Ovary (tissue), 9 donors: ENCODE measurements around the gene CACFD1. TPM values are rescaled to one million over a fixed set of nuclear protein-coding genes. Genes with fewer than 3 reads are reported as not detected.
A peak's percentile ranks its signal among the peaks of the same experiment; 100 is the strongest.

Experiments
- DNase-seq, 5 donors: peaks; one replicate each; pipeline ENCODE4 v3.0.0-alpha.2; 2019 to 2020
- H3K27ac ChIP-seq, 2 donors: fragments of 200-600 bp; one replicate each; pipeline versions ENCODE4 v1.5.1 to v1.8.0; 2019 to 2022
- H3K27me3 ChIP-seq: fragments of 200-600 bp; one replicate; pipeline ENCODE4 v1.8.0; 2022
- H3K36me3 ChIP-seq: fragments of 200-600 bp; sonication (generic); one replicate; pipeline ENCODE4 v1.5.1; 2019
- H3K4me1 ChIP-seq: one replicate; pipeline ENCODE4 v1.8.1; 2013; ENCODE audit warnings: mild to moderate bottlenecking, moderate library complexity; ENCODE audit not compliant: insufficient read depth
- H3K4me3 ChIP-seq: fragments of 200-600 bp; sonication (generic); one replicate; pipeline ENCODE4 v1.5.1; 2017
- H3K9me3 ChIP-seq, 2 donors: fragments of 200-600 bp in 1 of 2; sonication (generic) in 1 of 2; one replicate each; pipeline versions ENCODE4 v1.5.1 to v1.8.1; 2013 to 2019; ENCODE audit warnings: mild to moderate bottlenecking in 1 of 2, moderate library complexity in 1 of 2
- CTCF ChIP-seq, 3 donors: fragments of 450-650 bp in 2 of 3; fragments of 200-600 bp in 1 of 3; IDR thresholded peaks; one replicate each; pipeline versions ENCODE4 v1.5.1 to v1.8.0; 2016 to 2022; ENCODE audit warnings: antibody characterized with exemption in 3 of 3, mild to moderate bottlenecking in 1 of 3
- EP300 ChIP-seq: sonication (generic); formaldehyde crosslinking; IDR thresholded peaks from one replicate; pipeline ENCODE4 v1.6.1; 2017; ENCODE audit warnings: antibody characterized with exemption
- POLR2A ChIP-seq: fragments of 450-650 bp; IDR thresholded peaks from one replicate; pipeline ENCODE4 v1.6.1; 2017; ENCODE audit warnings: antibody characterized with exemption, mild to moderate bottlenecking, moderate library complexity
- WGBS, 3 donors: extraction: QIAGEN DNeasy Blood & Tissue Kit in 1 of 3; methylation state at CpG; one replicate each; pipeline versions ENCODE4 v1.1.5 to v1.1.7; 2013 to 2017; 5-methylcytosine and 5-hydroxymethylcytosine counted together
- intact Hi-C, 4 donors: fragments of 100-400 bp; cut with DNase I; formaldehyde crosslinking; loops; one replicate each; pipeline versions ENCODE4 v1.11.0 to v1.15.1; 2022 to 2023
- polyA plus RNA-seq, 2 donors: library from polyadenylated mRNA; stranded (reverse); fragments of 200-250 nt in 1 of 2; fragments of 350-450 nt in 1 of 2; fragmentation: Illumina TruSeq in 1 of 2; extraction: RNeasy Lipid Tissue Mini Kit (QIAGEN cat#74804) in 1 of 2; gene quantifications; one replicate each; pipeline ENCODE4 v1.2.3, GENCODE V29; 2013 to 2014
- total RNA-seq, 7 donors: library from RNA; depleted of rRNA in 2 of 7; stranded (reverse); fragments of >200 nt in 2 of 7; fragmentation: NEBNext Ultra II Directional in 3 of 7; extraction: Animal tissue kit (Norgen Biotek cat#: 25700) in 3 of 7; gene quantifications; one replicate each; pipeline versions ENCODE4 v1.1.0 to v1.2.4, GENCODE V29; 2016 to 2023
- donor health status: DM: no; HTN: no; CAD: no; lungs with moderate emphysema.
- donor health status: DM: no; HTN: no; CAD: no.
- donor health status: Bipolar disorder and iron deficiency.
- donor health status: DM: yes; HTN: yes; CAD: no.
- donor health status: DM: no; HTN: no; CAD: no.
- donor health status: DM: yes; HTN: yes; CAD: no.

CACFD1 gene
- total and polyA plus RNA-seq, 9 donors: 1.6 to 23.4 (median 16.0) TPM

- intact Hi-C loops: loop anchor here in 1 of 4 donors (10.0 kb wide), 1 partner anchor 198 kb away; no protein-coding TSS in a partner anchor
- Histone ChIP-seq H3K4me1 (peaks cover 14% of the 10 kb centered on the region), H3K4me3 (no peak overlapping the region), H3K27ac (no peak overlapping the region), H3K27me3 (no peaks in the 10 kb centered on the region), H3K9me3 (no peaks in the 10 kb centered on the region), H3K36me3 (no peaks in the 10 kb centered on the region)
- peak in 1 of 5 donors; percentile 20 for DNase-seq
- WGBS, 3 donors: 75 to 85% (median 78%) methylated on average over 9 of the region's 9 CpGs
- TF ChIP-seq EP300 (no peak), POLR2A (no peak), CTCF (IDR thresholded peaks at IDR 0.05) (no peak)
Measured at GRCh38 chr9:133516961-133517350, 57.2 kb downstream of the CACFD1 start.

- DNase-seq: no peak
- Histone ChIP-seq H3K4me3 (no peak overlapping the region), H3K9me3 (no peaks in the 10 kb centered on the region), H3K4me1 (peaks cover 14% of the 10 kb centered on the region), H3K27me3 (no peaks in the 10 kb centered on the region), H3K27ac (no peak overlapping the region), H3K36me3 (no peaks in the 10 kb centered on the region)
- TF ChIP-seq POLR2A (no peak), EP300 (no peak), CTCF (IDR thresholded peaks at IDR 0.05) (no peak)
- 81 to 82% (median 82%) methylated on average over 7 to 8 of the region's 8 CpGs for WGBS, 3 donors
- intact Hi-C loops: loop anchor here in 1 of 4 donors (10.0 kb wide), 1 partner anchor 197 kb away; no protein-coding TSS in a partner anchor
Measured at GRCh38 chr9:133517711-133518110, 57.9 kb downstream of the CACFD1 start.

- WGBS, 3 donors: 90 to 94% (median 90%) methylated on average over 5 of the region's 5 CpGs
- no peak overlapping the region for H3K27ac ChIP-seq
- H3K9me3 ChIP-seq: no peaks in the 10 kb centered on the region
- peaks cover 14% of the 10 kb centered on the region for H3K4me1 ChIP-seq
- intact Hi-C loops: loop anchor here in 1 of 4 donors (10.0 kb wide), 1 partner anchor 197 kb away; no protein-coding TSS in a partner anchor
- TF ChIP-seq POLR2A: no peak
- TF ChIP-seq EP300: no peak
- no peak for TF ChIP-seq CTCF (IDR thresholded peaks at IDR 0.05)
- DNase-seq: peak in 1 of 5 donors; percentile 15
- H3K4me3 ChIP-seq: no peak overlapping the region
- H3K36me3 ChIP-seq: no peaks in the 10 kb centered on the region
- H3K27me3 ChIP-seq: no peaks in the 10 kb centered on the region
Measured at GRCh38 chr9:133518200-133518599, 58.4 kb downstream of the CACFD1 start.

- peak in 1 of 5 donors; percentile 23 for DNase-seq
- Histone ChIP-seq H3K27ac (no peak overlapping the region), H3K36me3 (no peaks in the 10 kb centered on the region), H3K4me3 (no peak overlapping the region), H3K4me1 (peaks cover 9% of the 10 kb centered on the region), H3K9me3 (no peaks in the 10 kb centered on the region), H3K27me3 (no peaks in the 10 kb centered on the region)
- intact Hi-C loops: loop anchor here in 1 of 4 donors (10.0 kb wide), 1 partner anchor 196 kb away; no protein-coding TSS in a partner anchor
- 93 to 94% (median 94%) methylated on average over 25 to 27 of the region's 27 CpGs for WGBS, 3 donors
- no peak for TF ChIP-seq POLR2A
- TF ChIP-seq EP300: no peak
- TF ChIP-seq CTCF (IDR thresholded peaks at IDR 0.05): no peak
Measured at GRCh38 chr9:133518706-133519449, 59.1 kb downstream of the CACFD1 start.
